ENCODE results near the gene CD69.

- TF ChIP-seq, protein P1, sequence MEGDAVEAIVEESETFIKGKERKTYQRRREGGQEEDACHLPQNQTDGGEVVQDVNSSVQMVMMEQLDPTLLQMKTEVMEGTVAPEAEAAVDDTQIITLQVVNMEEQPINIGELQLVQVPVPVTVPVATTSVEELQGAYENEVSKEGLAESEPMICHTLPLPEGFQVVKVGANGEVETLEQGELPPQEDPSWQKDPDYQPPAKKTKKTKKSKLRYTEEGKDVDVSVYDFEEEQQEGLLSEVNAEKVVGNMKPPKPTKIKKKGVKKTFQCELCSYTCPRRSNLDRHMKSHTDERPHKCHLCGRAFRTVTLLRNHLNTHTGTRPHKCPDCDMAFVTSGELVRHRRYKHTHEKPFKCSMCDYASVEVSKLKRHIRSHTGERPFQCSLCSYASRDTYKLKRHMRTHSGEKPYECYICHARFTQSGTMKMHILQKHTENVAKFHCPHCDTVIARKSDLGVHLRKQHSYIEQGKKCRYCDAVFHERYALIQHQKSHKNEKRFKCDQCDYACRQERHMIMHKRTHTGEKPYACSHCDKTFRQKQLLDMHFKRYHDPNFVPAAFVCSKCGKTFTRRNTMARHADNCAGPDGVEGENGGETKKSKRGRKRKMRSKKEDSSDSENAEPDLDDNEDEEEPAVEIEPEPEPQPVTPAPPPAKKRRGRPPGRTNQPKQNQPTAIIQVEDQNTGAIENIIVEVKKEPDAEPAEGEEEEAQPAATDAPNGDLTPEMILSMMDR (IDR thresholded peaks at IDR 0.05), result no peak
- no peak for TF ChIP-seq EZH2 (IDR thresholded peaks at IDR 0.05; ENCODE audit: borderline replicate concordance, insufficient read depth, low read depth, low read length, poor library complexity, severe bottlenecking)
Measured at GRCh38 chr12:9741726-9742125, 19.0 kb downstream of the CD69 start.
